DMS 273 (cell line): ENCODE measurements around the gene MDM1.
A peak's percentile ranks its signal among the peaks of the same experiment; 100 is the strongest.

ENCODE experiments used
- DNase-seq: peaks from one replicate; lab custom pipeline; 2025; ENCODE audit not compliant: unreplicated experiment; lab: John Stamatoyannopoulos, UW

MDM1 gene

GRCh38 chr12:68331869-68332727, at the start of gene MDM1:
Gene MDM1 (minus strand): TSS chr12:68332362. CDS start chr12:68332245, 117 bp downstream.
- peak; percentile 98 for DNase-seq

GRCh38 chr12:68381476-68382219, 49.5 kb upstream of the MDM1 start:
- DNase-seq = no peak

DNA sequence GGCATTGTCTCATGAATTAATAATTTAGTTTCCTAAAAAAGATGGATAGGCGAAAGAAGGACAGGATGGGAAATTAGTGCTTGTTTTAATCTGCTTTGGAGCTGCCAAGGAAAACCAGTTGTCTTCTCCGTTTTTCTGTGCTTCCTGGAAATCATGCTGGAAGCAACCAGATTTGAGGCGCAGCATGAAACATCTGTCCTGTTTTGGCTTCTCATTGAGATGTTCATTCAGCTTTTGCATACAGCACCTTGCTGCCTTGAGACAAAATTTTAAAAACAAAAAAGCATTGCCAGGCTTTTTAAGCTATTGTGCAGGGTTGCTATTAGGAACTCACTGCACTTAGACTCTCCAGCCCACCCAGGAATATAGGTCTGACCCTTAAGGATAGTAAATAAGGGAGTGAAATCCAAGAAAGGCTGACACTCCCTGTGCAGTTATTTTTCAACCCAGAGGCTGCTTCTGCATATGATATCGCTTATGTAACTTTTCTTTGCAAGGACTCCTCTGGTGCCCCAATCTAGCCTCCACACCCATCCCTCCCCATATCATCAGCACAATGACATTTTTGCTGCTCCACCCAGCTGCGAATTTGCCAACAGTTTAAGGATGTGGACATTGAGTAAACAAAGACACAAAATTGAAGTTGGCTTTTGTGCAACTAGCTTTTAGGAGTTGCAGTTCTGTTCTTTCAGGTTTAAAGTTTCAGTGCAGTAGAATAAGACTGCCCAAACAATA, 46.9 kb upstream of the MDM1 start:
- DNase-seq = peak; percentile 19

DNA sequence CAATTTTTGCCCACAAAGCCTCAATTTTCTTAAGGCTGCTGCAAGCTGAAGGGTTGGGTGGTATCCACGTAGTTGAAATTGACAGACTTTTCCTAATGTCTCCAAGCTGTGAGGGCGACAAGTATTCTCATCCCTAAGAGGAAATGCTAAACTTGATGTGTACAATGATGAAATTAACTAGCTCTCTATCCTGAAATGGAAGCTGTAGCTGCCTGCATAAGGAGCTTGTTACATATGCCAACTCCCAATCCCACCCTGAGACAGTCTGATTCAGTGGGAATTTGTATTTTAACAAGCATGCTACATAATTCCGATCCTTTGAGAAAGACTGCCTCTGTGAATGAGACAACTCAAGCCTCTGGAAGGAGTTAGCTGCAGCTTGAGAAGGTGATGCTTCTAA, 45.7 kb upstream of the MDM1 start:
- DNase-seq = no peak

- no peak for DNase-seq
Observed at GRCh38 chr12:68376901-68377300, 44.7 kb upstream of the MDM1 start.

DNA sequence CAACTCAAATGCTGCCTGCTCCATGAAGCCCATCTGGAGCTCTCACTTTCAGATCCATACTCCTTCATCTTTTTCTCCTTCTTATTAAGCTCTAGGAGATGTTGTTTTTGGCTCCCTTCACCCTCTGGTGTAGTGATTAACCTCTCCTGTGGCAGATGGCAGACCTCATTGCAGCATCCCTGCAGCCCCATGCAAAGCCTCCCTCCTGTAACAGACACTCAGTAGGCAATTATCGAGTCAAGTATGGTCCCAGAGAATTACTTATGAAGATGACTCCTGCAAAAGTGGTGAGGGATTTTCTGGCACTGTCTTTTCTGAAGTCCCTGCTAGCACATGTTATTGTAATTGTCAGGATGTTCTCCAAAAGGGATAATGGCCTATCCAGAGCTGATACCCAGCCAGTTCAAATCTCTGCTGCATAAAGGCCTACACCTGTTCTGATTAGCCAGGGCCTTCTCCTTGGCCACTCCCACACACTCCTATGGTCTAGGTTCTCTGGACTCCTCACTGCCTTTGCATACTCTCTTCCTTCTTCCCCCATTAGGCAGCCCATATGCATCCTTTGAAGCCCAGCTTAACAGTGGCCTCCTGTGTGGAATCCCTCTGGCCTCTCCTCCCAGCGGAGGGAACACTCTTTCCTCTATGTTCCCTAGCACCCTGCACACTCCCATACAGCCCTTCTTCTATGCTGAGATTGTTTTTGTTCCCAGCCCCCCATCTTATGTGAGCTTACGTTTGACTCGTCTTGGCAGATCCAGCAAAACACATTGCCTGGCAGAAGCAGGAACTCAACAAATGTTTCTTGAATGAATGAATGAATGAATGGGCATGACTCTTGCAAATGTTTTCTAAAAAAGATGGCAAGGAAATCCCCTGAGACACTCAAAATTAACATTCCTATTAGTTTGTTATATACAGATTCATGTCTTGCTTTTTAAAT, 43.9 kb upstream of the MDM1 start:
- peak; percentile 91 for DNase-seq

DNA sequence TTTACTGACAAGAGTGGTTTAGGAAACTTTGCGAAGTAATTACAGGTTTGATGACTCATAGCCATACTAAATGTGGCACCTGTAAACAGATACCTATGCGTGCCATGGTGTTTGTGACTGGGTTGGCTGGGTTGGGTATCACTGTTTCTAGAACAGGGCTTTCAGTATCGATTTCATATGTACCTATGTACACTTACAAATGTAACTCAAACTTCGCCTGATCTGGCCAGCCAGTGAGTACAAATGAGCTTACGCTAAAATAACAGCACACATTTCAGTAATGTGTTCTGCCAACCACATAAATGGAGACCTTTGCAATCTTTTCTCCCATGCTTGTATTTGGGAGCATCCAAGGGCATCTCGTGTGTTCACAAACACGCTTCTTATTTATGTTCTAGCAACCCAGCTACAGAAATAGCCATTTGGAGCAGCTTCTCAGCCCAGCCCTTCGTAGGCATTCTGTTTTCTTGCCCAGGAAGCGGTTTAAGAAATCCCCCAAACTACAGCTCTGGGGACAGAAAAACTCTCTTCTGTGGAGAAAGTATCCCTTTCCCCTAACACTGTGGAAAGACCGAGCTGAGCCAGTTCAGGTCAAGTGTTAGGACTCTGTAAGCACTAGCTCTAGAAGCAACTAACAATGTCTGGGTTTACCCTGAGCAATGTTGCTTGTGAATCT, 42.3 kb upstream of the MDM1 start:
- peak; percentile 8 for DNase-seq

GRCh38 chr12:68370667-68371066, 38.5 kb upstream of the MDM1 start:
- DNase-seq = no peak

DNA sequence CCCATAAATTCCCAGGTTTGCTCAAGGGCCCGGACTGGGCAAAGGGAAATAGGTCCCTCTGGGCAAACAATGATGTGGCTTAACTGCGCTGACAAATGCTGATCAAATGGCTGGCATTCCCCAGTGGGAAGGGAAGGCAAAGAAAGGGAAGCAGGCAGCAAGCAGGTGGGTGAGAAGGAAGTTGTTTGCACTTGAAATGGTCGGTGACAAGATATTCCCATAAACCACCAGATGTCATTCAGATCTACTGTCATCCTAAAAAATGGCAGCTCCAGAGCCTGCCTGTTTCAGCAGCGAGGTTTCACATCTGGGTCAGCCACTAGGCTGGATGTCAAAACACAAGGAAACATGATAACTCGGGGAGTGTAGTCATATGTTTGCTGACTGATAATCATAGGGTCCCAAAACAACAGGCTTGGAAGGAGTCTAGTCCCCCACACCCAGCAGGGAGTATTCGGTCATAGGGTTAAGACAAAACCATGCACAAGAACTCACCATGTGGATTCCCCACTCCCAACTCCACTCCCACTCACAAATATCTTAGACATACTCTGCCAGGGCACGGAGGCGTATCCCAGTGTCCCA, 37.9 kb upstream of the MDM1 start:
- DNase-seq = no peak

- no peak for DNase-seq
Observed at GRCh38 chr12:68368327-68368726, 36.2 kb upstream of the MDM1 start.

GRCh38 chr12:68367903-68368302, 35.7 kb upstream of the MDM1 start:
- DNase-seq = no peak

GRCh38 chr12:68367116-68367515, 35.0 kb upstream of the MDM1 start:
- DNase-seq = no peak

DNA sequence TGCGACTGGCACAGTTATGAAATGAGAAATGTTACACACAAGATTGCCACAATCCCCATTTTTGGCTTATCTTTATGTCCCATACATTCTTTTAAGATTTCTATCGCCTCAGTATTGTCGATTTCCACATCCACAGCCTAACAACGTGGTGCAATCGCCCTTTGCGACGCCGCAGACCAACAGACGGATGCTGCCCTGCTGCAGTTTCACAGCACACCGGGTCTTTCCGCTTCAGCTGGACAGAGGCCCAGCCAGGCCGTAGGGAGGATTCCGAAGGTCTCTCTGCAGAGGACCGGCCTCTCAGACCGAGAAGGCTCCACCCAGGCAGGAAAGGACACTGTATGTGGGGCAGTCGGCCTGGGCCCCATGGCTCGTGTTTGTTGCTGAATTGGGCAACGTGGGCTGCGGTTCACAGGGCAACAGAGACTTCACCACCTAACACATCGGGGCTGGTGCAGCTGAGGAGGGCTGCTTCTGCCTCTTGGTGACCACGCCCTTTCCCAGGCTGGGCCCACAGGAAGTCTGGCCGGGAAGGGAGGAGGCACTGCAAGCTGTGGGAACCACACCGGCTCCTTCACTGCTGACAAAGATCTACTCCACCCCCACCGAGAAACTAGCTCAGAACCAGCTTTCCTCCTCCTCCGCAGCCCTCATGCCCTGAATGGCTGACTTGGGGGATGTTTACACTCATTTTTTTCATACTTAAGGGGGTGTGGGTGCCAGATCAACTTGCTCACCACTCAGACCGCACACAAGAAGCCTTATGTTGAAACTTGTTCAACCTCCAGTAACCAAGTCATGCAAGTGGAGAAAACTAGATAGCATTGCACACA, 32.9 kb upstream of the MDM1 start:
- peak; percentile 37 for DNase-seq

- no peak for DNase-seq
Observed at GRCh38 chr12:68364328-68364727, 32.2 kb upstream of the MDM1 start.

DNA sequence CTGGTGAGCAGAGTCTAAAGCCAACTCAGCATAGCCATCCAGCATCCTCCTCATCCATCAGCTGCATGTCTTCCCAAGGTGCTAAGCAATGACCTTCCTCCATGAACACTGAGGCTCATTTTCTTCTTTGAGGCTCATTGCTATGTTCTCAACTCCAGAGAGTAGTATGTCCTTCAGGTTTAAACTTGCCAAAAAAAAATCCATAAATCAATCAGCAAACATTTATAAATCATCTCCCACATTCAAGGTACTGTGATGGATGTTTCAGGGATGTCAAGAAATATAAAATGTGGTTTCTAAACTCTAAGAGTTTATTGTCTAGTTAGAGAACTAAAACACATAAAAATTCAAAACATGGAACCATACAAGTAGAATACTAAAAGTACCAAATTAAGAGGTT, 29.8 kb upstream of the MDM1 start:
- no peak for DNase-seq

GRCh38 chr12:68359674-68360073, 27.5 kb upstream of the MDM1 start:
- no peak for DNase-seq

DNA sequence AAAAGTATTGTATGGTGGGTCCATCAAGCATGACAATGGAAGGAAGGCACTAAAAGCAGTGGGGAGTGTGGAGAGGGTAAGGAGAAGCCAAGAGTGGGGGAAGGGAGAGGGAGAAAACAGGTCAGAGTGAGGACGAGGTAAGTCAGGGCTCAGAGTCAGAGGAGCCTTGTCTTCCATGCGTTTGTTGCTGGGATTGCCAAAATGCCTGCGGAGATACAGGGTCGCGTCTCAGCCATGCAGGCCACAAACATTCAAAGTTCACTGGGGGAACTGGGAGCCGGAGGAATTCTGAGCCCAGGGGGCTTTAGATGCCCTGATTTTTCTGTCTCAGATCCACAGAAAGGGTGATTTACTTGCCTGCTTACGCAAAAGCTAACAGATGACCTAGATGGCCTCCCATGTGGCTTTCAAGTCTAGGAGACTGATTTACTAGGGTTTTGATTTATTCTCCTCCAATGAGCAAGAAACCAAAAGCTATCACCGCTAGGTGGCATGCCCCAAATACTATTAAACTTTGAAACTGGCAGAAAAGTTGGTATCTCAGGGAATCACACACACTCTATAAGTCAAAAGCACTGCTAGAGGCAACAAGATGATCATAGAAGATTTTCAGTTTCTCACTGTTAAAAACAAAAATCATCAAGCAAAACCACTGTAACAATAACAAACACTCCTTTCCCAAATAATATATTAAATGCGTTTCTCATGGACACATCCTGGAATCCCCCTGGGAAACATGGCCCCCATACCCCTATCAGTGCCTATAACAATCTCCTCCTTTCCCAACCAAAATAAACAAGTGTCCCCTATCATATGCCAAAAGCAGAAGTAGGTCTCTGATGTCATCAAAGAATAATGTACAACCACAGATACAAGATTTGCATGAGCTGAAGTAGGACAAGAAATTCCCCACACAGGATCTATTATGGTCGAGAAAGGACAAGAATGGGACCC, 26.6 kb upstream of the MDM1 start:
- DNase-seq = peak; percentile 76

- DNase-seq = no peak
Observed at GRCh38 chr12:68356986-68357385, 24.8 kb upstream of the MDM1 start.
